HL-60 (cell line): ENCODE data around the gene PCID2.

Source experiments
- CTCF ChIP-seq: IDR thresholded peaks from one replicate; pipeline ENCODE4 v1.5.1; 2011; ENCODE audit warnings: low read length, control low read depth, inconsistent platforms; ENCODE audit not compliant: insufficient read depth
- POLR2AphosphoS5 ChIP-seq: IDR thresholded peaks from 2 replicates; pipeline ENCODE4 v1.6.1; 2012; ENCODE audit warnings: low read depth
- SPI1 ChIP-seq: IDR thresholded peaks from 2 replicates; pipeline ENCODE4 v1.6.1; 2012; ENCODE audit warnings: low read depth, mild to moderate bottlenecking, borderline replicate concordance
- TF ChIP-seq, protein P1 (sequence below): IDR thresholded peaks from 2 replicates; pipeline ENCODE4 v1.6.1; 2012; ENCODE audit warnings: low read depth; ENCODE audit not compliant: insufficient replicate concordance

DNA sequence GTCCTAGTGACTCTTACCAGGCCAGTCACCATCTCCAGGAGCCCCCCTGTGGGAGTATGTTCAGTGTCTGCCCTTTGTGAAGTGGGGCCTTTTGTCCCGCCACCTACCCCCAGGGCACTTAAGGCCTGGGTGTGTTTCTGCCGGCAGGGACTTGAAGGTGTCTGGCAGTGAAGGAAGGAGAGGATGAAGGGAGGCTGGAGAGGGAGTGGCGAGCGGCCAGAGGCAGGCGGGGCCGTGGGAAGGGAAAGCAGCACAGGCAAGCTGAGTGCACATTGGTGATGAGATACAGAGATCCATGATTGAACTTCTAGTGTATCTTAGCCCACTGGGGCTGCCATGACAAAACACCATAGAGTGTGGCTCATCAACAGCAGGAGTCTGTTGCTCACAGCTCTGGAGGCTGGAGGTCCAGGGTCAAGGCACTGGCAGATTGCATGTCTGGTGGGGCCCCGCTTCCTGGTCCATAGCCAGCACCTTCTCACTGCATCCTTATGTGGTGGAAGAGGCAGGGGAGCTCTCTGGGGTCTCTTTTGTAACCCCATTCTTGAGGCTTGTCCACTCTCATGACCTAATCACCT, 18.5 kb upstream of the PCID2 start:
- no peak for TF ChIP-seq POLR2AphosphoS5
- no peak for TF ChIP-seq CTCF
- TF ChIP-seq SPI1: no peak
- TF ChIP-seq, protein P1, sequence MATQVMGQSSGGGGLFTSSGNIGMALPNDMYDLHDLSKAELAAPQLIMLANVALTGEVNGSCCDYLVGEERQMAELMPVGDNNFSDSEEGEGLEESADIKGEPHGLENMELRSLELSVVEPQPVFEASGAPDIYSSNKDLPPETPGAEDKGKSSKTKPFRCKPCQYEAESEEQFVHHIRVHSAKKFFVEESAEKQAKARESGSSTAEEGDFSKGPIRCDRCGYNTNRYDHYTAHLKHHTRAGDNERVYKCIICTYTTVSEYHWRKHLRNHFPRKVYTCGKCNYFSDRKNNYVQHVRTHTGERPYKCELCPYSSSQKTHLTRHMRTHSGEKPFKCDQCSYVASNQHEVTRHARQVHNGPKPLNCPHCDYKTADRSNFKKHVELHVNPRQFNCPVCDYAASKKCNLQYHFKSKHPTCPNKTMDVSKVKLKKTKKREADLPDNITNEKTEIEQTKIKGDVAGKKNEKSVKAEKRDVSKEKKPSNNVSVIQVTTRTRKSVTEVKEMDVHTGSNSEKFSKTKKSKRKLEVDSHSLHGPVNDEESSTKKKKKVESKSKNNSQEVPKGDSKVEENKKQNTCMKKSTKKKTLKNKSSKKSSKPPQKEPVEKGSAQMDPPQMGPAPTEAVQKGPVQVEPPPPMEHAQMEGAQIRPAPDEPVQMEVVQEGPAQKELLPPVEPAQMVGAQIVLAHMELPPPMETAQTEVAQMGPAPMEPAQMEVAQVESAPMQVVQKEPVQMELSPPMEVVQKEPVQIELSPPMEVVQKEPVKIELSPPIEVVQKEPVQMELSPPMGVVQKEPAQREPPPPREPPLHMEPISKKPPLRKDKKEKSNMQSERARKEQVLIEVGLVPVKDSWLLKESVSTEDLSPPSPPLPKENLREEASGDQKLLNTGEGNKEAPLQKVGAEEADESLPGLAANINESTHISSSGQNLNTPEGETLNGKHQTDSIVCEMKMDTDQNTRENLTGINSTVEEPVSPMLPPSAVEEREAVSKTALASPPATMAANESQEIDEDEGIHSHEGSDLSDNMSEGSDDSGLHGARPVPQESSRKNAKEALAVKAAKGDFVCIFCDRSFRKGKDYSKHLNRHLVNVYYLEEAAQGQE: no peak
